GM18951 (cell line): ENCODE results near the gene NOTO.

Source experiments
- POLR2A ChIP-seq: IDR thresholded peaks from 4 replicates; pipeline ENCODE4 v1.6.1; 2011; ENCODE audit warnings: mild to moderate bottlenecking; ENCODE audit not compliant: insufficient read length, insufficient read depth; ENCODE audit errors: extremely low read depth
- in situ Hi-C: fragments of 300-500 bp; cut with MboI; formaldehyde crosslinking; loops from one replicate; pipeline ENCODE4 v1.12.0; 2022; ENCODE audit warnings: low sequenced_read_pairs, mixed read lengths, inconsistent platforms; ENCODE audit not compliant: unreplicated experiment

Gene NOTO

DNA sequence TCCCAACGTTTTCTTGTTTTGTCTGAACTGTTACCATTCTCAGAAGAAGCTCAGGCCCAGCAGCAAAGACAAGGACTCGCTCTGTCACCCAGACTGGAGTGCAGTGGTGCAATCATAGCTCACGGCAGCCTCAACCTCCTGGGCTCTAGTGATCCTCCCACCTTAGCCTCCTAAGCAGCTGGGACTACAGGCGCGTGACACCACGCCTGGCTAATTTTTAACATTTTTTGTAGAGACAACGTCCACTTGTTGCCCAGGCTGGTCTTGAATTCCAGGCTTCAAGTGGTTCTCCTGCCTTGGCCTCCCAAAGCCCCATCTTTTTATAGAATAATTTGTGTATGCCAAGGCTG, 9.7 kb downstream of the NOTO start:
- in situ Hi-C loops, result no loop called here
- no peak for TF ChIP-seq POLR2A

DNA sequence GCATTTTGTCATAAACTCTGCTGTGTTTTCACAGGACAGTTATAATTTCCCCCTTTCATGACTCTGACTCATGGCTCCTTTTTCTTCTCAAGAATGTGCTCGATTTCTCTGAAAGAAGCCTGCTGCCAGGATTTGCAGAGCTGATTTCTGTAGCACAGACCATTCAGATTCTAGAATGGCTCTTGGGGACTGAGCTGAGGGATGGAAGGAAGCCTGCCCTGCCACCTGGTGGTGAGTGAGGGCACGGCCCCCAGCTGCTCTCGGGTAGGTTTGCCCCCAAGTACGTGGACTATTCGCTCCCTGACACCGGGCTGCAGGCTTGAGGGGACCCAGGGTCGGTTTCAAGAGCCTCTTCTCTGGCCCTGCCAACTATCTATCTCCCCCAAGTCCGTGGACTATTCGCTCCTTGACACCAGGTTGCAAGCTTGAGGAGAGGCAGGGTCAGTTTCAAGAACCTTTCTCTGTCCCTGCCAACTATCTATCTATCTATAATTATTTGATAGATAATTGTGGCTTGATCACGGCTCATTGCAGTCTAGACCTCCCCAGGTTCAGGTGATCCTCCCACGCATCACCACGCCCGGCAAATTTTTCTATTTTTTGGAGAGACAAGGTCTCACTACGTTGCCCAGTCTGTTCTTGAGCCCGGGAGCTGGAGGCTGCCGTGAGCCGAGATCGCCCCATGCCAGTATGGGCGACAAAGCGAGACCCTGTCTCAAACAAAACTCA, 10.2 kb downstream of the NOTO start:
- in situ Hi-C loops, result no loop called here
- no peak for TF ChIP-seq POLR2A

GRCh38 chr2:73214120-73215035, 12.0 kb downstream of the NOTO start, which contains the start of gene SMYD5:
SMYD5 (plus strand) TSS chr2:73214245; CDS start chr2:73214267, 22 bp downstream.
- in situ Hi-C loops, result no loop called here
- TF ChIP-seq POLR2A, result peak; percentile 76

DNA sequence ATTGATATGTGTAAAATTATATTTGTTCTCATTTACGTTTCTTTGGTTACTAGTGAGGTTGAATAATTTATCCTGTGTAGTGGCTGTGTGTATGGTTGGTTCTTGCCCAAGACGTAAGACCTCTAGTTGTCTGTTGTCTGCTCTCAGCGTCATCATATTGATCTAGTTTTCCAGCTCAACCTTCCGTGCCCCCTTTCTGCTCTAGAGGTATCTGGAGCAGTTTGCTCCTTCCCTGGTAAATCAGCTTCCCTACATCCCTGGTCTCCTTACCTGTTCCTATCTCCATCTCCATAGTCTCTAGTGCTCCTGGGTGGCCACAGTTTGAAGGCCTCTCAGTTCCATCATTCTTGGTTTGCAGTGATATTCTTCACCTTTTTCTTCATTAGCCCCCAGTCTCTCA, 12.9 kb downstream of the NOTO start:
- TF ChIP-seq POLR2A, result no peak
- in situ Hi-C loops, result no loop called here

GRCh38 chr2:73217160-73217559, 14.8 kb downstream of the NOTO start:
- no peak for TF ChIP-seq POLR2A

GRCh38 chr2:73217826-73218225, 15.5 kb downstream of the NOTO start:
- in situ Hi-C loops, result no loop called here
- no peak for TF ChIP-seq POLR2A

More at GRCh38 chr2:73217160-73217559, 14.8 kb downstream of the NOTO start:
- in situ Hi-C loops, result no loop called here

DNA sequence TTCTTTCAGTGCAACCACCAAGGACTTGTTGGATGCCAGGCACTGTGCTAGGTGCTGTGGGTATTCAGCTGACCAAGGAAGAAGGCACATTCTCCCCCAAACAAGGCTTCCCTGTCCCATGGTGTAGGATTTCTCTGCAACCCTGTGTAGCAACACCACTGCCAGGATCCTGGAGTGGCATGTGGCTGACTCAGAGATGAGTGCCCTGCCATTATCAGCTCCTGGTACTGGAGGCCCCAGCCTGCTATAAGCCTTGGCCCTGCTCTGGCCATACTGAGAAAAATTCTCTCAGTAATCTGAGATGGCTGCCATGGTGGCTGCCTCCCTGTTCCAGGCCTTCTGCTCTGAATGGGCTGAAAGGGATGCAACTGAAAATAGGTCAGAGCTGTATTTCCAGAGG, 15.9 kb downstream of the NOTO start:
- in situ Hi-C loops, result no loop called here

GRCh38 chr2:73223821-73224220, 21.4 kb downstream of the NOTO start:
- TF ChIP-seq POLR2A, result no peak
- in situ Hi-C loops, result no loop called here

More for the DNA sequence above, 15.9 kb downstream of the NOTO start:
- no peak for TF ChIP-seq POLR2A

DNA sequence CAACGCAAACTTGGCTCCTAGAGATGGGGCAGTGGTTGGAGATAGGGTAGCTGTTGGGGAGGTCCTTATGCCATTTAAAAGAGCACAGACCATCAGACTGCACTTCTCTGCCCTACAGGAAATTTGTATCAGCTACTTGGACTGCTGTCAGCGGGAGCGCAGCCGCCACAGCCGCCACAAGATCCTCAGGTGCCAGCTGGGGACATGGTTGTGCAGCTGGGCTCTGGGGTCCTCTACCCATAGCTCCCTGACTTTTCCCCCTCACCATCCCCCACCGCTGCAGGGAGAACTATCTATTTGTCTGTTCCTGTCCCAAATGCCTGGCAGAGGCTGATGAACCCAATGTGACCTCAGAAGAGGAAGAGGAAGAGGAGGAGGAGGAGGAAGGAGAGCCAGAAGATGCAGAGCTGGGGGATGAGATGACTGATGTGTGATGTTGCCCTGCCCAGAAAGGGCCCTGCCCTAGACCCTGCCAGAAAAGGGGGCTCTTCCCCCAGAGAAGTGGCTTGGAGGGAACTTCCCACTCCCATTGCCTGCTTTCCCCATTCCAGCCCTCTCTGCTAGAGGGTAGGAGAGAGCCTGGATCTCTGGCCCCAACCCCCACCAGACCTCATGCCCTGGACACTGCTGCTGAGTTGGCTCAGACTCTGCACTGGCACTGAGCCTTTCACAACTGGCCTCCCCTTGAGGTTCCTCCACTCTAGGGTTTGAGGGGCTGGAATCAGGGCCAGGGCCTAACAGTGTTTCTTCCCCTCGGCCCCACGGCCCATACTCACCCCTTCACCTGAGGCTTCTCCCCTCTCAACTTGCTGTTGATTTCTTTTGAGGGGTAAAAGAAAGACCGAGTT, 23.4 kb downstream of the NOTO start:
- in situ Hi-C loops, result no loop called here
- TF ChIP-seq POLR2A, result no peak

GRCh38 chr2:73227086-73227485, 24.7 kb downstream of the NOTO start:
- no peak for TF ChIP-seq POLR2A
- in situ Hi-C loops, result no loop called here

GRCh38 chr2:73228631-73229030, 26.3 kb downstream of the NOTO start:
- in situ Hi-C loops, result no loop called here
- TF ChIP-seq POLR2A, result no peak

DNA sequence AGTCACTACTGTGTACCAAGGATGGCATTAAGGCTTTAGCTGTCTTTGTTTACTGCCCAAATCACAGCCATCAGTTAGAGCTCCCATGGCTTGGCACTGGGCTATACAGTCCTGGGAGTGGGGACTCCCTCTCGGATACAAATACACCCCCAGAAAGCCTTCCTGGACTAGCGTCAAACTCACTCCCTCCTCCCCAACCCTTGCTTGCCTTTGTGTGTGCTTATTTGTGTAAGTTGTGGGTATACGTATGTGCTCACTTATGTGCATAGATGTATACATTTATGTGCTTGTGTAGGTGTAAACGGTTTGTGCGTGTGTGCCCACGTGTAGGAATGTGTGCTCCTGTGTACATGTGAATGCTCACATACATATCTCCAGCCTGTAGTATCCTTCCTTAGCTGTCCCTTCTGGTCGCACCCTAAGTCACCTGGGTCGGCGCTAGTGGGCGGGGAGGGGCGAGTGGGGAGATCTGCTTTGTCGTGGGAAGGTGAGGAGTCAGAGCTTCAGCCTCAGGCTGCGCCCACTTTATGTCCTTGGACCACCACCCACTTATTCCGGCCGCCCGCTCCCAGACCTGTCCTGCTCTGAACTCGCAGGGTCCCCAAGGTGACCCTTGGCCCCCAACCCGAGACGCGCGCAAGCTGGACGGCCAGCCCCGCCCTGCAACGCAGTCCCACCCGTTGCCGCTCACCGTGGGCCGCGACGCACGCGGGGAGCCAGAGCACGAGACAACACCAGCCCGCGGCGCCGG, 30.2 kb downstream of the NOTO start:
- no peak for TF ChIP-seq POLR2A
- in situ Hi-C loops, result no loop called here
